IMR-90 (cell line): ENCODE data around the gene RFT1. TPM values are rescaled to one million over a fixed set of nuclear protein-coding genes. Genes with fewer than 3 reads are reported as not detected.
A peak's percentile ranks its signal among the peaks of the same experiment; 100 is the strongest.

Experiments used
- ATAC-seq: fragments of 200-7000 bp; cut with Tn5 transposase; 2 replicates; pipeline ENCODE4 v1.9.1; 2020; ENCODE audit warnings: low read depth, mild to moderate bottlenecking, moderate library complexity
- BruUV-seq: library from RNA; stranded (reverse); fragments of 400-500 nt; replicated peaks from 2 replicates; lab custom pipeline; 2021; lab: Mats Ljungman, UMichigan
- CTCF ChIA-PET: fragments of 300-600 bp; formaldehyde crosslinking; extraction: SDS; loops from one replicate; lab custom pipeline; 2021; ENCODE audit warnings: antibody characterized with exemption; lab: Yijun Ruan, JAX
- POLR2A ChIA-PET: fragments of 300-600 bp; sonication (Branson Sonifier 250); formaldehyde crosslinking; loops from one replicate; lab custom pipeline; 2022; ENCODE audit warnings: antibody characterized with exemption; ENCODE audit not compliant: unreplicated experiment; lab: Charles Lee
- DNase-seq: peaks from one replicate; pipeline ENCODE4 v3.0.0; 2013
- H2AFZ ChIP-seq: replicated peaks from 2 replicates; pipeline ENCODE3; 2013; ENCODE audit warnings: low read length, mild to moderate bottlenecking; ENCODE audit not compliant: poor library complexity
- H2AK5ac ChIP-seq: 2 replicates; pipeline ENCODE4 v1.6.1; 2013; ENCODE audit warnings: low read depth, low read length, inconsistent platforms
- H2AK9ac ChIP-seq: replicated peaks from 2 replicates; pipeline ENCODE3; 2013; ENCODE audit warnings: mild to moderate bottlenecking, low read depth, low read length, moderate library complexity; ENCODE audit not compliant: poor library complexity
- H2BK120ac ChIP-seq: 2 replicates; pipeline ENCODE4 v1.6.1; 2013; ENCODE audit warnings: low read depth, low read length, inconsistent platforms
- H2BK15ac ChIP-seq: 3 replicates; pipeline ENCODE4 v1.6.1; 2013; ENCODE audit warnings: low read depth, low read length, inconsistent platforms
- H2BK20ac ChIP-seq: 2 replicates; pipeline ENCODE4 v1.6.1; 2013; ENCODE audit warnings: low read depth, mild to moderate bottlenecking, inconsistent platforms, low read length, moderate library complexity
- H2BK5ac ChIP-seq: 2 replicates; pipeline ENCODE4 v1.6.1; 2013; ENCODE audit warnings: mild to moderate bottlenecking, low read depth, low read length, inconsistent platforms; ENCODE audit not compliant: poor library complexity, severe bottlenecking
- H3K14ac ChIP-seq: replicated peaks from 2 replicates; pipeline ENCODE4 v1.6.1; 2013; ENCODE audit warnings: low read depth, low read length, inconsistent platforms
- H3K18ac ChIP-seq: 2 replicates; pipeline ENCODE4 v1.6.1; 2013; ENCODE audit warnings: low read depth, low read length, control low read depth
- H3K23ac ChIP-seq: 2 replicates; pipeline ENCODE4 v1.6.1; 2013; ENCODE audit warnings: low read depth, low read length, inconsistent platforms
- H3K27ac ChIP-seq: 2 replicates; pipeline ENCODE4 v1.5.1; 2013; ENCODE audit warnings: mild to moderate bottlenecking, control low read depth, low read length; ENCODE audit not compliant: insufficient read depth
- H3K27me3 ChIP-seq: 2 replicates; pipeline ENCODE4 v1.6.1; 2013; ENCODE audit warnings: low read length; ENCODE audit not compliant: control insufficient read depth, insufficient read depth
- H3K36me3 ChIP-seq: 2 replicates; pipeline ENCODE4 v1.6.1; 2013; ENCODE audit warnings: low read length, mixed read lengths; ENCODE audit not compliant: control insufficient read depth, insufficient read depth
- H3K4ac ChIP-seq: 2 replicates; pipeline ENCODE4 v1.6.1; 2013; ENCODE audit warnings: low read depth, low read length, inconsistent platforms
- H3K4me1 ChIP-seq: 2 replicates; pipeline ENCODE4 v1.6.1; 2013; ENCODE audit warnings: low read length, mixed read lengths; ENCODE audit not compliant: control insufficient read depth, insufficient read depth
- H3K4me2 ChIP-seq: 2 replicates; pipeline ENCODE4 v1.6.1; 2013; ENCODE audit warnings: low read depth, mild to moderate bottlenecking, control low read depth, low read length, moderate library complexity
- H3K4me3 ChIP-seq: 2 replicates; pipeline ENCODE4 v1.5.1; 2013; ENCODE audit warnings: low read depth, mild to moderate bottlenecking, control low read depth, low read length, moderate library complexity; ENCODE audit not compliant: insufficient read depth
- H3K56ac ChIP-seq: 2 replicates; pipeline ENCODE4 v1.6.1; 2013; ENCODE audit warnings: low read length, inconsistent platforms; ENCODE audit not compliant: insufficient read depth; ENCODE audit errors: extremely low read depth
- H3K79me1 ChIP-seq, 2 experiments: 2 replicates each; pipeline ENCODE4 v1.6.1; 2013; ENCODE audit warnings: low read length in 2 of 2, inconsistent platforms in 1 of 2, low read depth in 1 of 2
- H3K9ac ChIP-seq: 2 replicates; pipeline ENCODE4 v1.6.1; 2013; ENCODE audit warnings: low read depth, low read length, control low read depth
- H3K9me1 ChIP-seq: 2 replicates; pipeline ENCODE4 v1.6.1; 2013; ENCODE audit warnings: low read length, inconsistent platforms; ENCODE audit not compliant: insufficient read depth
- H3K9me3 ChIP-seq: 2 replicates; pipeline ENCODE4 v1.6.1; 2013; ENCODE audit warnings: low read length; ENCODE audit not compliant: control insufficient read depth, insufficient read depth
- H4K20me1 ChIP-seq: 2 replicates; pipeline ENCODE4 v1.6.1; 2013; ENCODE audit warnings: low read length, inconsistent platforms; ENCODE audit not compliant: insufficient read depth
- H4K5ac ChIP-seq: 2 replicates; pipeline ENCODE4 v1.6.1; 2013; ENCODE audit warnings: mild to moderate bottlenecking, low read depth, low read length, control low read depth
- H4K8ac ChIP-seq, 2 experiments: 2 replicates each; pipeline ENCODE4 v1.6.1; 2013; ENCODE audit warnings: low read depth in 2 of 2, low read length in 2 of 2, control low read depth in 1 of 2, inconsistent platforms in 1 of 2
- H4K91ac ChIP-seq: 2 replicates; pipeline ENCODE4 v1.6.1; 2013; ENCODE audit warnings: low read depth, low read length, inconsistent platforms; ENCODE audit not compliant: insufficient read depth
- BHLHE40 ChIP-seq: fragments of 150-350 bp; IDR thresholded peaks from 2 replicates; pipeline ENCODE4 v1.6.1; 2016; ENCODE audit warnings: mild to moderate bottlenecking, low read depth, low read length
- CEBPB ChIP-seq: IDR thresholded peaks from 2 replicates; pipeline ENCODE4 v1.6.1; 2012; ENCODE audit warnings: low read depth, low read length, improper control_type of control experiment
- CHD1 ChIP-seq: IDR thresholded peaks from 2 replicates; pipeline ENCODE4 v1.6.1; 2012; ENCODE audit warnings: low read depth, low read length, improper control_type of control experiment
- FOS ChIP-seq: fragments of 150-350 bp; IDR thresholded peaks from 2 replicates; pipeline ENCODE4 v1.6.1; 2016; ENCODE audit warnings: low read depth, low read length
- MAFK ChIP-seq: IDR thresholded peaks from 2 replicates; pipeline ENCODE4 v1.6.1; 2012; ENCODE audit warnings: low read depth, low read length, improper control_type of control experiment
- MAZ ChIP-seq: IDR thresholded peaks from 2 replicates; pipeline ENCODE4 v1.6.1; 2012; ENCODE audit warnings: low read depth, mild to moderate bottlenecking, low read length, improper control_type of control experiment, moderate library complexity, borderline replicate concordance
- MXI1 ChIP-seq: IDR thresholded peaks from 2 replicates; pipeline ENCODE4 v1.6.1; 2012; ENCODE audit warnings: low read depth, mild to moderate bottlenecking, low read length, moderate library complexity, borderline replicate concordance
- NFE2L2 ChIP-seq: fragments of 150-350 bp; IDR thresholded peaks from 2 replicates; pipeline ENCODE4 v1.6.1; 2016; ENCODE audit warnings: low read depth, mild to moderate bottlenecking, low read length
- RAD21 ChIP-seq: IDR thresholded peaks from 2 replicates; pipeline ENCODE4 v1.6.1; 2012; ENCODE audit warnings: low read length, improper control_type of control experiment
- RCOR1 ChIP-seq: IDR thresholded peaks from 2 replicates; pipeline ENCODE4 v1.6.1; 2012; ENCODE audit warnings: mild to moderate bottlenecking, low read length, improper control_type of control experiment; ENCODE audit not compliant: insufficient replicate concordance
- RFX5 ChIP-seq: IDR thresholded peaks from 2 replicates; pipeline ENCODE4 v1.8.0; 2012; ENCODE audit warnings: low read depth, mild to moderate bottlenecking, low read length, moderate library complexity
- SMC3 ChIP-seq: fragments of 150-350 bp; IDR thresholded peaks from 2 replicates; pipeline ENCODE4 v1.6.1; 2016; ENCODE audit warnings: low read depth, mild to moderate bottlenecking, antibody characterized with exemption, low read length, moderate library complexity
- WGBS, 2 experiments: methylation state at CpG; one replicate each; pipeline versions ENCODE4 v1.1.5 to v1.1.7; 2013; ENCODE audit warnings: missing lambda C conversion rate in 2 of 2; ENCODE audit not compliant: insufficient read length in 1 of 2; ENCODE audit errors: extremely low coverage in 2 of 2; 5-methylcytosine and 5-hydroxymethylcytosine counted together
- dilution Hi-C: fragments of 300-500 bp; cut with HindIII; formaldehyde crosslinking; loops from one replicate; pipeline ENCODE4 v1.14.3; 2018; ENCODE audit warnings: low sequenced_read_pairs; ENCODE audit not compliant: unreplicated experiment
- in situ Hi-C: fragments of 300-500 bp; cut with MboI; formaldehyde crosslinking; loops from 3 replicates; pipeline ENCODE4 v1.14.3; 2019; ENCODE audit warnings: low sequenced_read_pairs, inconsistent platforms, mixed read lengths
- intact Hi-C: fragments of 100-400 bp; cut with micrococcal nuclease; formaldehyde crosslinking; loops from 2 replicates; pipeline ENCODE4 v1.10.0; 2022
- polyA plus RNA-seq, 3 experiments: library from polyadenylated mRNA; depleted of rRNA; stranded (reverse); fragments of >200 nt; gene quantifications; 2 replicates each; pipeline ENCODE4 v1.2.3, GENCODE V29; 2012; ENCODE audit warnings: low replicate concordance in 1 of 3
- total RNA-seq: library from RNA; depleted of rRNA; stranded (reverse); fragments of >200 nt; gene quantifications from 2 replicates; pipeline ENCODE4 v1.2.3, GENCODE V29; 2012
- TF ChIP-seq, protein P1 (sequence below): fragments of 150-350 bp; IDR thresholded peaks from 2 replicates; pipeline ENCODE4 v1.6.1; 2016; ENCODE audit warnings: low read depth, mild to moderate bottlenecking, low read length, moderate library complexity, borderline replicate concordance

RFT1 gene
- total and polyA plus RNA-seq, 2 of the 4 experiments (the other 2 are of a cell fraction) = 14.5 to 23.5 TPM

DNA sequence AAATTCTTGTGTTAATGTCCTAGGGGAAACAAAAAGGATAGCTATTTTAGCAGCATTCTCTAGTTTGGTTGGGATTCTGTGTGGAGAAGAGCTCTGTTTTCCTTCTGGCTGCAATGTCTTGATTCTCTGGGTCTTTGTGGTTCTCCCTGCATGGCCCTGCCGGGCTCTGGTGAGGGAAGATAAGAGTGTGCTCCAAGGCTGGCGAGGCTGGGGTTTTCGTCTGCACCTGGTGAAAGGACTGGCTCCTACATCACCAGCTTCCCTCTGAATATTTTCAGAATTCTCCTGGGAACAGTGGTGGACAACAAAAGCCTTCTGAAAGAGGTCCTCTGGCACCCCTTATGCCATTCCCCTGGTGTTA lies 46.3 kb downstream of the RFT1 start:
- H3K79me1 ChIP-seq = no peaks in the 10 kb centered on the region
- H4K5ac ChIP-seq = no peak overlapping the region
- H3K9me3 ChIP-seq = no peaks in the 10 kb centered on the region
- H2AK9ac ChIP-seq = no peak overlapping the region
- H3K4me2 ChIP-seq = no peak overlapping the region
- no peak overlapping the region for H2AFZ ChIP-seq
- no peaks in the 10 kb centered on the region for H3K27me3 ChIP-seq
- POLR2A ChIA-PET = no interaction called here
- H3K4me3 ChIP-seq = no peak overlapping the region
- H4K8ac ChIP-seq = no peak overlapping the region
- no peak overlapping the region for H2AK5ac ChIP-seq
- no peak overlapping the region for H3K14ac ChIP-seq
- no peaks in the 10 kb centered on the region; the same call in 1 of the 2 replicates for H4K20me1 ChIP-seq
- H3K36me3 ChIP-seq = no peaks in the 10 kb centered on the region
- in situ Hi-C loops = no loop called here
- no TSS peak for BruUV-seq
- CTCF ChIA-PET = interaction anchor here (0.7 to 0.8 kb wide), 2 partner anchors 16 to 31 kb away, joined by 3 read pairs; no protein-coding TSS in a partner anchor
- peaks cover 12% of the 10 kb centered on the region; the same call in 1 of the 2 replicates for H3K4me1 ChIP-seq
- no peak for TF ChIP-seq FOS
- TF ChIP-seq CHD1 = no peak
- TF ChIP-seq MAZ = no peak
- TF ChIP-seq, protein P1, sequence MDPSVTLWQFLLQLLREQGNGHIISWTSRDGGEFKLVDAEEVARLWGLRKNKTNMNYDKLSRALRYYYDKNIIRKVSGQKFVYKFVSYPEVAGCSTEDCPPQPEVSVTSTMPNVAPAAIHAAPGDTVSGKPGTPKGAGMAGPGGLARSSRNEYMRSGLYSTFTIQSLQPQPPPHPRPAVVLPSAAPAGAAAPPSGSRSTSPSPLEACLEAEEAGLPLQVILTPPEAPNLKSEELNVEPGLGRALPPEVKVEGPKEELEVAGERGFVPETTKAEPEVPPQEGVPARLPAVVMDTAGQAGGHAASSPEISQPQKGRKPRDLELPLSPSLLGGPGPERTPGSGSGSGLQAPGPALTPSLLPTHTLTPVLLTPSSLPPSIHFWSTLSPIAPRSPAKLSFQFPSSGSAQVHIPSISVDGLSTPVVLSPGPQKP = no peak
- TF ChIP-seq CEBPB = no peak
- no peak for TF ChIP-seq SMC3
- no peak for TF ChIP-seq BHLHE40
- no peak for TF ChIP-seq RCOR1
- TF ChIP-seq MAFK = no peak
- TF ChIP-seq RAD21 = no peak
- TF ChIP-seq NFE2L2 = no peak
- TF ChIP-seq RFX5 = no peak
- no peak for TF ChIP-seq MXI1
- no peak overlapping the region for H3K4ac ChIP-seq
- H3K9me1 ChIP-seq = peaks cover 3% of the 10 kb centered on the region; the same call in 1 of the 2 replicates
- H3K9ac ChIP-seq = no peak overlapping the region
- intact Hi-C loops = no loop called here
- H3K27ac ChIP-seq = no peak overlapping the region
- no CpG with 5 or more reads among the region's 3 CpGs for WGBS, 2 experiments
- no peak overlapping the region for H2BK120ac ChIP-seq
- dilution Hi-C loops = no loop called here
- no peak overlapping the region for H4K91ac ChIP-seq
- H2BK5ac ChIP-seq = no peak overlapping the region
- no peak overlapping the region for H3K18ac ChIP-seq
- H2BK20ac ChIP-seq = no peak overlapping the region
- H2BK15ac ChIP-seq = no peak overlapping the region
- DNase-seq = no peak
- ATAC-seq = peak; percentile 33; the same call in 1 of the 2 replicates
- no peak overlapping the region for H3K23ac ChIP-seq
- no peak overlapping the region; the same call in 1 of the 2 replicates for H3K56ac ChIP-seq
